GDM1 (cell line): Measurements from ENCODE around the gene NFE2L2.
"Not testable (repeated sequence)": the region's sequence is repeated elsewhere in the genome, so short reads cannot be mapped to it uniquely, and the experiment has no call there.

Experiments
- DNase-seq: peaks from one replicate; lab custom pipeline; 2025; lab: John Stamatoyannopoulos, UW

Gene NFE2L2

DNA sequence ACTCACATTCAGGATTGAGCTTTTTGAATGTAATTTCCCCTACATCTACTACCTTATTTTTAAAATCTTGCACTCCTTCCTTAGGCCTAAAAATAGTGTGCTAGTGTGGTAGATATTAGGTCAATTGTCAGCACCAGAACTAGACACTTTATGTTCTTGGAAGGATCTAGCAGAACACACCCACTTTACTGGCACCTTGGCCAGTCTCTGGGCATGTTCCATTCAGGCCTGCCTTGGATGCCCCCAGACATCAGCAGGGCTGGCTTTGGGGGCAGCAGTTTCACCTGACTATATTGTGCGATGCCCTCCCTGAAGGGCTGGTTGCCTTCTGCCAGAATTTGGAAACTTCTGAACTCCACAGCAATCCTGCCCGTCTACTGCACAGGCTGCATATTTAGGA is 15.3 kb upstream of the NFE2L2 start:
- DNase-seq, result no peak

DNA sequence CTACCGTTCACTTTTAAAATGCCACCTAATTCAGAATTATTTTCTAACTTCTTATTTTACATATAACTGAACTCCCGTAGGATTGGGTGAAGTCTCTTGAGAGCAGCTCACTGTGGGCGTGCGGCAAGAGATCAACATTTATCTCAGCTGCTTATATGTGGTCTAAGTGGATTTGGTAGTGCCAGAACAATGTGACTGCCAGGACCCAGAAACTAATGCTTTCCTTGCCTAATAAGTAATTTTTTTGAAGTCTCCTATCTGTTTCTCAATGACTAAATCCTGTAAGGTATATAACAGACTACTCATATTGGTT is 11.2 kb upstream of the NFE2L2 start:
- DNase-seq, result no peak

DNA sequence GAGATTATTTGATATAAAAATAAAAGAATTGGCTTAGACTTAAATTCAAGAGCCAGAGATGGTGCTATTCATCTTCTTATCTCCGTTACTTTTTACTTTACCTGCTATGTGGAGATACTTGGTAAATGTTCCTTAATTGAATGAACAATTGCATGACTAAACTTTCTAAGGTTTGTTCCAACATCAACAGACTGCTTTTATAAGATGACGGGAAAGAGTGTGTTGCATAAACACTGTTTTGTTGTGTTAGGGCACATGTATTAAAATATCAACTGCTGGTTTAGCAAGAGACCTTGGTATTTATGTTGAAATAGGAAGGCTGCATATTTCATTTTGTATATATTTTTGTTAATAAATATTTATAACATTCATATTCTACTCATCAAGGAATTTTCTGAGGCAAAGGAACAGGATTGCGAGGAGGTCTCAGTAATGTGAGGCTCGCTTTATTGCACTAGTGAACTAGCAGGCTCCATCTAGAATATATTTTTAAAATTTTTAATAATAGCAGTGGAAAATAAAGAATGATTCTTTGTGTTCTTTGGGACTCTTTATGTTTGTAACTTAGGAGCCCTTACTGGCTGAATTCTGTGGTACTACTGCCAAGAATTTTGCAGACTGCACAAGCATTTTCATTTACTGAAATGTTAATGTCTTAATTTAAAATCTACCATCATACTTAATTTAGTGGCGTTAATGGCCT is 10.7 kb upstream of the NFE2L2 start:
- no peak for DNase-seq

DNA sequence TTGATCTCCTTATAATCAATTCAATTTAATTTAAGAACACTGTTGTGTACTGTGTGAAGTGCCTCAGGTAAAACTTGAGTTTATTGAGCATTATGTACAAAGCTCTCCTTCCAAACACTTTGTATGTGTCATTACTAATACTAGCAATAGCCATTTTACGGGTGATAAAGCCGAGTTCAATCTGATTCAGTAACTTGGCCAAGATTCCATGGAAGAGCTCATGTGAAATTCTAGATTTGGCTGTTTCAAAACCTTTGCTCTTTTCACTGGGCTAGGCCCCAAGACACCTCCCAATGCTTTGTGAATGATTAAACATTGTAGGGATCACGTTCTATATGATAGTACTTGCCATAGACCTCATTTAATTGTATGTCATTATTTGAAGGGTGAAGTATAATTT is 8.9 kb upstream of the NFE2L2 start:
- no peak for DNase-seq

DNA sequence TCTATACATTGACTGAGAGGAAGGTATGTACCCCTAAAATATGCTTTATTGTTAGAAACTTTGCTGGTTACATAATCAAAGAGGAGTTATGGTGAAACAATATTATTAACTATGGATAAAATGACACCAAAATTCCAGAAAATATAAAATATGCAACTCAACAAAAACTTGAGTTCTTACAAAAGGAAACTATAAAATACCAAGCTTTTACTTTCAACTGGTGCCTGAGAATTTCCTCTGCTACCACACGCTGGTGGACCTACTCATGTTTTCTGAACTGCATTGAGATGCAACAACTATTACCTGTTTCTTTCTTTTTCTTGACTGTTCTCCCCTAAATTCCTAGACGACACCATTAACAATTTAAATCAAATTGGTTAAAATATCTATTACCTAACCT is 8.2 kb upstream of the NFE2L2 start:
- no peak for DNase-seq

DNA sequence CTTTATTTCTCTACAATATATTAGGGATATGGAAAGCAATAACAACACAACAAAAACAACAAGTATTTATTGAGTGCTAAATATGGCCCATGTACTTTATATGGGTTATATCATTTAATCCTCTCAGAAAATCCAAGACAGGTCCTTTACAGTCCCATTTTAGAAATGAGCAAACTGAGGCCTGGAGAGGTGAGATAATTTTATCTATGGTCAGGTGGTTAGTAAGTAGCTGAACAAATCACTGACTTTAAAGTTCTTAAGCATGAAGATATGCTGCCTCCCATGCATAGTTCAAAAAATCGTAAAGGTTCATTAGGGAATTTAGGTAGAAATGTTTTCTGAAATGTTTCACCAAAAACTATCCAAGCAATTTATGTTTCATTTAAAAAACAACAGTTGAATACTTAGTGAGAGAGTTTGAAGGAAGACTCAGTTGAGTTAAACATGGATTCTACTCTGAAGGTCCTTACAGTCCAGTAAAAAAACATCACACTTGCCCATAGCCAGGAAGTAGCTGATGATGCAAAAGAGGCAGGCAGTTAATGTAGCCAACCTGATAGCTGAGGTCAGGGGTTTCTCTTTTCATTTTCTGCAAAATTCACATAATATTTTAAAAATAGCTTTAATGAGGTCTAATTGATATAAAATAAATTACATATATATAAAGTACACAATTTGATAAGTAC is 7.6 kb upstream of the NFE2L2 start:
- no peak for DNase-seq

DNA sequence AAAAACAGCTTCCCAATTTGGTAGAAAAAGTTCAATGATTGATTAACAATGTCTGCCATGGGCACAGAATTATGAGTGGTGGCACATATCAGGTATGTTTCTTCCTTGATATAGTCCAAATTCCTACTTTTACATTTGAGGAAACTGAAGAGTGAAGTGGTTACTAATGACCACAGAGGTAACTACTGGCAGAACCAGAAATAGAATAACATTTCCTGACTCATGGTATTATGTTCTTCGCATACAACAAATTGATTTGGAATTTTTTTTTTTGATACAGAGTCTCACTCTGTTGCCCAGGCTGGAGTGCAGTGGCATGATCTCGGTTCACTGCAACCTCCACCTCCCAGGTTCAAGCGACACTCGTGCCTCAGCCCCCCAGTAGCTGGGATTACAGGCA is 6.0 kb upstream of the NFE2L2 start:
- DNase-seq, result no peak

DNA sequence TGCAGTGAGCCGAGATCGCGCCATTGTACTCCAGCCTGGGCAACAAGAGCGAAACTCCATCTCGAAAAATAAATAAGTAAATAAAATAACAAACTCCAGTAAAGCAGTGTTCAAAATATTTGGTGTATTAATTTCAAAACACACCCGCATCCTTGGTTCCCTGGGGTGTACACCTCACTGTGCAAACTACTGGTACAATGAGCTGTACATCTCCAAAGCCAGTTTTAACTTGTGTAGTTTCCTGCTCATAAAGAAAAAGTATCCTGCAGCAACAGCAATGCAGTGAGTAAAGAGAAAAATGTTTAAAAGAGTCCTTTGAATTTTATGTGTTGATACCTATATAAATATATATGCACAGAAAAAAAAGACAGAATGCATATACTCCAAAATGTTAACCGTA is 4.4 kb upstream of the NFE2L2 start:
- no peak for DNase-seq

DNA sequence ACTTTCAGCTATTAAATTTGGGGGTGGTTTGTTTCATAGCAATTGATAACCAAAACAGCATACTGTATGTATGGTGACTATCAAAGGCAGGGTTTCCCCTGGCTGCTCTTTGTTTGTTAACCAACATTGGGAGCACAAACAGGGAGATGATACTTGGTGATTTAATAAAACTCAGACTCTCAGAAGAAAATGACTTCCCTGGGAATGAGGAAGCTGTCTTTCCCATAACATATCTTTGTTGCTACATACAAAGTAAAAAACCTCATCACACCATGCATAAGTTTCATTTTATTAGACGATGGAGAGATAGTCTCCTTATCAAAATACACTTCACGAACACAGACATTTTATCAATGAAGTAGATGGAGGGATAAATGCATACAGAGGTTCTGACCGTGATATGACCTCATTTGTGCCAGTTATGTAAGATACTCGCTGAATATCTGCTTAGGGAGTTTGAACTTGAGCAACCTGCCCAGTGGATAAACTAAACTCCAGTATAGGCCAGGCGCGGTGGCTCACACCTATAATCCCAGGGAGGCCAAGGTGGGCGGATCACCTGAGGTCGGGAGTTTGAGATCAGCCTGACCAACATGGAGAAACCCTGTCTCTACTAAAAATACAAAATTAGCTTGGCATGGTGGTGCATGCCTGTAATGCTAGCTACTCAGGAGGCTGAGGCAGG is 3.8 kb upstream of the NFE2L2 start:
- no peak for DNase-seq

DNA sequence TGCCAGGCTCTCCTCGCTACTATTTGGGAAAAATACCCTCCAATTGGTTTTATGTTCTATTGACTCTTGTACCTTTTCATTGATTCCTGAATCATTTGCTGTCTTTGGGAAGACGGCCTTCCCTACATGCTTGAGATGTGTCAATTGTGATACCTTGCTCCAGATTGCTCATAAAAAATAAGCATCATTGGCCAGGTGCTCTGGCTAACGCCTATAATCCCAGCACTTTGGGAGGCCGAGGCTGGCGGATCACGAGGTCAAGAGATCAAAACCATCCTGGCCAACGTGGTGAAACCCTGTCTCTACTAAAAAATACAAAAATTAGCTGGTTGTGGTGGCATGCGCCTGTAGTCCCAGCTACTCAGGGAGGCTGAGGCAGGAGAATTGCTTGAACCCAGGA is 2.4 kb upstream of the NFE2L2 start:
- DNase-seq, result not testable (repeated sequence)

DNA sequence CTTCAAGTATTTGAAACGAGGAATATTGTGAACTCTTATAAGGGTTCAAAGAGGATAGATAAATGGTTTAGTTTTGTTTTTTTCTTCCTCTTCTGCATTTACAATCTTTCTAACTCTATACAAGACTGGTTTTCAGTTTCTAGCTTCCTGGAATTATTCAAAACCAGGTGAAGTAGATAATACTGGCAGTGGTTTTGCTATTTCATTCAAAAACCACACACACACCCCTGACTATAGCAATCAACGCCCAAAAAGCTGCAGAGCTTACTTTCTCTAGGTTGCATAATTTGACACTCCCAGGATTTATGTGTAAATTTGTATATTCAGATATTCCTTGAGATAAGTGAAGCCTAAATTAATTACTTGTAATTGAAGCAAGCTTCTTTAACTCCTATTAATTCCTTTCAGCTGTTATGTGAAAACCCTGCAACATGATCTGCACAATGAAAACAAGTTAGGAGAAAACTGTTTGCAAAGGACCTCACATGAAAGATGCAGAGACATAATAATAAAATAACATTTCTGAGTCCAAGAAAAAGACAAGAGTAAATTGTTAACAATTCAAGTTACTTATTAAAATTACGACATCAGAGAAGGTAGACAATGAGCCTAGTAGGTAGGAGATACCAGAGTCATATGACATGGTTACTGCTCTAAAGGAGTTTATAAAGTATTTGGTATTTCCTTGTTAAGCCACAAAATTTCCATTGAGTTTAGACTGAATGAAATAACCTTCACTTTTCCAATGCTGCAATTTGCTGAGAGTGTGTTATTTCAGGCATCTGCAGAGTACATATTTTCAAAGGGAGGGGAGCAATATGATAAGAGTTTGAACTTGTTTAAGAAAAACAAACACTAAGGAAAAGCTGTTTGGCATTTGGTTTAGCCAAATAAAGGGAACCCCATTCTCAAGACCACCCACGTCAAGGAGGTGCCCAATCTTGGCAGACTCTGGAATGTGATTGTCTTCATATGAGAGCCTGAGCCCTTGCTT is 1.6 kb upstream of the NFE2L2 start:
- no peak for DNase-seq

DNA sequence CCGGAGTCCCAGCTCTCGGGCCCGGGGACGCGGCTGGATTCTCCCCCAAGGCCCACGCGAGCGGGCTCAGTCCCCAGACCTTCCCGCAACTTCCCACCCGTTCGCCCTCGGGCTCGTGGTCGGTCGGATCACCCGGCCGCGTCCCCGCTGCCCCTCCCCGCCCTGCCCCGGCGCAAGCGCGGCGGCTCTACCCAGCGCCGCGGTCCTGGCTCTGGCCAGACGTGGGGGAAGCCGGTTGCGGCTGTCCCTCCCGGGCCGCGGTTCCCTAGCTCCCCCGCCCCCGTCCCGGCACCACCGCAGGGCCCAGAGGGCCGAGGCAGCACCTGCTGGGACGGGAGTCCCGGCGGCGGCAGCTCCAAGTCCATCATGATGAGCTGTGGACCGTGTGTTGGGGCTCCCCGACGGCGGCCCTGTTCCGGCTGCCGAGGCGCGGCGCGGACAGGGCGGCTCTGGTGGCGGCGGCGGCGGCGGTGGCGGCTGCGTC is 276 bp downstream of the NFE2L2 start:
- peak; percentile 67 for DNase-seq

DNA sequence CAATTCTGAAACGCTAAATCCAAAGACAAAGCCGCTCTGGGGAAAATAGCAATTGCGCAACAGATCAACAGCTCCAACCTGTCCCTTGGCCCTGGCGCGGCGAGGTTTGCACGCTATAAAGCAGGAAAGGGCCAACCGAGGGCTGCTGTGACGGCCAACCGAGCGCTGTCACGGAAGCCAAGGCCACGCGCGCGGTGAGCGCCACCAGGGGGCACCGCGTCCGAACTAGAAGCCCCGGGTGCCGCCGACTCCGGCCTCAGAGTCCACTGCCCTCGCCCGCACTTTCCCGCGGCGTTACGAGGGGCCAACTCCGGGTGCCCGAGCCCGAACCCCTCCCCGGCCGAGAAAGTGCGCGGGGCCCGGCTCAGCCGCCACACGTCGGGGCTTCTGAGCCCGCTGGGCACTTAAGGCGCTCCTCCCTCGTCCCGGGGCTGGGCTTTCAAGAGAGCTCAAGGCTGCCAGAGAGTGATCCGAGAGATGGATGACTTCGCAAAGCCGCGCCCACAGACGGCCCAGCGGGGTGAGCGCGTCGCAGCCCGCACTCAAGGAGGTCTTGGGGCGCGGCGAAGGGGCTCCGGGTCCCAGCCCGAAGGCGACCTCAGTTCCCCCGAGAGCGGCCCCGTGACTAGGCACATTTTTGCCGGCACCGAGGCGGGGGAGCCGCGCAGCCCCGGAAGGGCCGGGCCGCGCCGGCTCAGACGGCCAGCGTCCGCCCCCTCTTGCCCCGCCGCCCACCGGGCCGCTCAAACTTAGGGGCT is 897 bp downstream of the NFE2L2 start:
- DNase-seq, result peak; percentile 91

DNA sequence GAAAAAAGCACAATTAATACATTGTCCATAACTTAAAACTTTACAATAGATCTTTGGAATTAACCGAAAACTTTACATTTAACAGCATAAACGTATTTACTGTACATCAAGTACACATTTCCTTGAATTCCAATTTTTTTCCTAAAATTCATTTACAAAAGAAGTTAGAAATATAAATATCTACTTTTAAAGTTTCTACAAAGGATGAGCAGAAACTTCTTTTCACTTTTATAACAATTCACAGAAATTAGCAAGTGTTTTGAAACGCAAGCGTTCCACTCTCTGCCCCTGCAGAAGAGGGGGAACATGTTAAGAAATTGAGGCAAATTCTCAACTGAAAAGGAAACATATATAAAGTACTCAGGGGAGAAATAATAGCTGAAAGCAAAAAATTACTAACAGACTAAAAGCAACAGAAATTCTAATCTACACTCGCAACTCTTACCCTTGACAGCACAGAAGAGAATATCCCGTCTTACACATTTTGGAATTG is 1.5 kb downstream of the NFE2L2 start:
- no peak for DNase-seq

DNA sequence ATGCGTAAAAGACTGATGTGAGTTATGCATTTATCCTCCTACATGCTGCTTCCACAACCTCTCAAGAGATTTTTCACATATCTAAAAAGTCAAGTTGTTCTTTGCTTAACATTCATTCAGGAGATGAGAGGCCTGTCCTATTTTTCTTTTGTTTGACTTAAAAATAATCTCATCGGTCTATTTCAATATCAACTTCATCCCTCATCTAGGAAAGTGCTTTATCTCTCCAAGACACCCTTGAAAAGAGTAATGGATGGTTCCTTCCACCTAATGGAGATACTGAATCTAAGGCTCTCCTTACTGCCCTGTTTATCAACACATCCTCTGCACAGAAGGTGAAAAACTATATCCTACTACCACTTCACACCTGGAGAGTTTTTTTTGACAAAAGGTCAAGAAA is 2.4 kb downstream of the NFE2L2 start:
- DNase-seq, result no peak

DNA sequence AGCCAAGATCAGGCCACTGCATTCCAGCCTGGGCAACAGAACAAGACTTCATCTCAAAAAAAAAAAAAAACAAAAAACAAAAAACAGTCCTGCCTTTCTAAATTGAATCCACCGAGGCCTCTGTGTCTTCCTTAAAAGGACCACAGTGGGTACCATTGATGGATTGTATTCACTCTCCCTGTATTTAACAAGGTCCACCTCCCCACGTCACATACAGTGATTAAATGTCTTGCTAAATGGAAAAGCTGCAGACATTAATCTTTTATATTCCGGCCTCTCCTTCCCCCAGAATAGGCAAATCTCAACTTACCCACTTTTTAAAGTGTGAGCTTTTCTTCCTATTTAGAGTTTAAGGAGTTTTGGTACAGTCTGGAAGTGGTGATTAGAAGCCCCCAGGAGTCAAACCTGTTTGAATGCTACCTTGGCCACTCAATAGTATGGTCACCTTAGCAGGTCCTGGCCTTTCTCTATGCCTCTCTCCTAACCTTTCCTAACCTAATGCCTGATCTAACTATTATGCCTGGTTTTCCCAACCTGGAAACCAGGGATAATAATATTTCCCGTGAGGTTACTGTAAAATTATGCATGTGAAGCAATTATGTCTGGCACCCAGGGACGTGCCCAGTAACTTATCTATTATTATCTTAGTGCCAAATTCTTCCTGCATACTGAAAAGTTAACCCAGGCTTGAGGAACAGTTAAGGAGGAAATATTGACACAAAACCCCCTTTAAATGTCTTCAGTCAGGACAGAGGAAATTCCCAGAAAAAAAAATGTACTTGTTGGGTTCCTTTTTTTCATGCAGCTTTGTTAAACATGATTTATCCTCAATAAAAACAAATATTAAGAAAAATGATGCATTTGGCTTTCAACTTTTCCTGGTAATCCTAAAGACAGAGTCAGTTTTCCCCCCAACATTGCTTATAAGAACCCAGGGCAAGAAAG is 3.1 kb downstream of the NFE2L2 start:
- DNase-seq, result no peak

DNA sequence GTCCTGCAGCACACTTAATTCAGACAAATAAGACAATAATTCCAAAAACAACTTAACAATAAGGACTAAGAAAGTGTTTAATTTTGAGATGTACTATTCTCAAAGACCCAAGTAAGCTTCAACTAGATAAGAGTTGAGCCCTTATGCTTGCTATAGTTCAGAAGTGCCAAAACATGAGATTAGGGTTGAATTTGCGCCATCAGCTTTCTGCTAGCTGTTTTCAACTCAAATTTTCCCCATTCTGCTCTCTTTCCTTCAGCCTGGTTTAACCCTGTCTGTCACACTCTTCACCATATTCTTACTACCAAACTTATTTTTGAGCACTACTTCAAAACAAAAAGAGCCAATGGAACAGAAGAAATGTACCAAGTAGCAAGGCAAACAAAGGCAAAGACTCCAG is 4.1 kb downstream of the NFE2L2 start:
- DNase-seq, result no peak

DNA sequence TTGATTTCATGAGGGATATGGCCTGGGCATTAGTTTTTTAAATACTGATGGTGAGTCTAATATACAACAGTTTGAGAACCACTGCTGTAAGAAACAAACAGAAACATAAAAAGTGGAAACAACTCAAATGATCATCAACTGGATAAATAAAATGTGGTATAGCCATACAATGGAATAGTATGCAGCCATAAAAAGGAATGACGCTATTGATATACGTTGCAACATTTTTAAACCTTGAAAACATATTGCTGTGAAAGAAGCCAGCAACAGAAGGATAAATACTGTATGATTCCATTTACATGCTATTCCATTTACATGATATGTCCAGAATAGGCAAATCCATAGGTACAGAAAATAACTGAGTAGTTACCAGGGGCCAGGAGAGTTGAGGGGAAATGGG is 6.5 kb downstream of the NFE2L2 start:
- no peak for DNase-seq

DNA sequence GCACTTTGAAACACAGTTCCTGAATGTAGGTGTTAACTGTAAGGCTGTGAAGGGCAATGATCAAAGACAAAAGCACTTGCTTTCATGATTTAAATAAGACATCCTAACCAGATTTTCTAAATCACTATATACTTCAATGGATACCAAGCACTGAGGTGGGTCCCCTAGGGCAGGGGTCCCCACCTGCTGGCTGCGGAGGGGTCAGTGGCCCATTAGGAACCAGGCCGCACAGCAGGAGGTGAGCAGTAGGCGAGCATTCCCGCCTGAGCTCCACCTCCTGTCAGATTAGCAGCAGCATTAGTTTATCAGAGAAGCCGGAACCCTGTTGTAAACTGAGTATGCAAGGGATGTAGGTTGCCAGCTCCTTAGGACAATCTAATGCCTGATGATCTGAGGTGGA is 7.1 kb downstream of the NFE2L2 start:
- DNase-seq, result no peak

DNA sequence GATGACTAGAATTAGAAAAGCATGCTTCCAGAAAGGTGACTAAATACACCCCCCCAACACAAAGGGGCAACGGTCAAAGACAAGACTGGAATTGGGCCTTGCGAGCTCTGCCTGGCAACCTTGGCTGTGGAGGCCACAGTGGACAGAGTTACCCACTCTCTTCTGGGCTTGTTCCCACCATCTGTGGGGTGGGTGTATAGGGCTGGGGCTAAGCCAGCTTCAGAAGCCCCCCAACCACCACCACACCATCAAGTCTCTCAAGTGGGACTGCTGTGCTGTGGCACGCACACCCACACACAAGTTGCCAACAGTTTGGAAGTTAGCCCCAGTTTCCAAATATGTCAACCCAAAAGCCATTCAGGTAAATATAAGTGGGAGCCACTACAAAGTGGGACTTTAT is 7.8 kb downstream of the NFE2L2 start:
- no peak for DNase-seq
